ENCODE data around the gene TNNT1.

GRCh38 chr19:55096061-55096701 is 52.8 kb downstream of the TNNT1 start:
- TF ChIP-seq CTCF (IDR thresholded peaks at IDR 0.05), result no peak
- no peak for TF ChIP-seq POLR2A (IDR thresholded peaks at IDR 0.05)

All from adrenal gland (tissue), 5 donors.